GM06990 (cell line): ENCODE results near the gene IL22RA2.

Experiments
- DNase-seq: peaks from one replicate; pipeline ENCODE4 v3.0.0-alpha.2; 2011; ENCODE audit not compliant: insufficient read length; ENCODE audit errors: extremely low read depth
- H3K27me3 ChIP-seq: replicated peaks from 2 replicates; pipeline ENCODE4 v1.6.0; 2011; ENCODE audit warnings: low read length; ENCODE audit not compliant: control insufficient read depth, insufficient read depth
- H3K36me3 ChIP-seq: 2 replicates; pipeline ENCODE4 v1.5.1; 2011; ENCODE audit warnings: low read length; ENCODE audit not compliant: control insufficient read depth, insufficient read depth
- H3K4me3 ChIP-seq: replicated peaks from 2 replicates; pipeline ENCODE4 v1.5.1; 2011; ENCODE audit warnings: low read depth, mild to moderate bottlenecking, control low read depth, low read length
- CTCF ChIP-seq: IDR thresholded peaks from 2 replicates; pipeline ENCODE4 v1.5.1; 2011; ENCODE audit warnings: low read length, control low read depth, mild to moderate bottlenecking, inconsistent platforms; ENCODE audit not compliant: insufficient read depth, poor library complexity, severe bottlenecking

Gene IL22RA2

GRCh38 chr6:137094411-137095008 lies 78.9 kb downstream of the IL22RA2 start:
- Histone ChIP-seq H3K36me3 (no peaks in the 10 kb centered on the region), H3K4me3 (no peak overlapping the region), H3K27me3 (no peaks in the 10 kb centered on the region)
- TF ChIP-seq CTCF = peak; percentile 61
- DNase-seq = peak; percentile 75
